ENCODE measurements around the gene EYA2.

Gene EYA2

DNA sequence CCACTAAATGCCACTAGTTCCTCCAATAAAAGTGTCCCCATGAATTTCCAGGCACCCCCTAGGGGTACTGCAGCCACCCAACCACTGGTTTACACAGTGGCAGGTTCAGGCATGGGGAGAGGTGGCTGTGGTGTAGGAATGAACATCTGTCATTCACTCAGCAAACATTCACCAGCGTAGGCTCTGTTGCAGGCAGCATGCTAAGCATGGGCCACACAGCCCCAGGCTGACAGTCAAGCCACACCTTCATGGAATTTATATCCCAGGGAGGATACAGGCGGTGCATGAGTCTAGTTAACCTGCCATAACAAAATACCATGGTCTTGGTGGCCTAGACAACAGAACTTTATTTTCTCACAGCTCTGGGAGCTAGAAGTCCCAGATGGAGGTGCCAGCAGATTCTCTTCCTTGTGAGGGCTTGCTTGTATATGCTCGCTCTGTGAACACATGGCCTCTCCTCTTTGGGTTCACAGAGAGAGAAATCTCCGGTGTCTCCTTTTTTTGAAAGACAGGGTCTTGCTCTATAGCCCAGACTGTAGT, 135.7 kb downstream of the EYA2 start:
- TF ChIP-seq, protein P1, sequence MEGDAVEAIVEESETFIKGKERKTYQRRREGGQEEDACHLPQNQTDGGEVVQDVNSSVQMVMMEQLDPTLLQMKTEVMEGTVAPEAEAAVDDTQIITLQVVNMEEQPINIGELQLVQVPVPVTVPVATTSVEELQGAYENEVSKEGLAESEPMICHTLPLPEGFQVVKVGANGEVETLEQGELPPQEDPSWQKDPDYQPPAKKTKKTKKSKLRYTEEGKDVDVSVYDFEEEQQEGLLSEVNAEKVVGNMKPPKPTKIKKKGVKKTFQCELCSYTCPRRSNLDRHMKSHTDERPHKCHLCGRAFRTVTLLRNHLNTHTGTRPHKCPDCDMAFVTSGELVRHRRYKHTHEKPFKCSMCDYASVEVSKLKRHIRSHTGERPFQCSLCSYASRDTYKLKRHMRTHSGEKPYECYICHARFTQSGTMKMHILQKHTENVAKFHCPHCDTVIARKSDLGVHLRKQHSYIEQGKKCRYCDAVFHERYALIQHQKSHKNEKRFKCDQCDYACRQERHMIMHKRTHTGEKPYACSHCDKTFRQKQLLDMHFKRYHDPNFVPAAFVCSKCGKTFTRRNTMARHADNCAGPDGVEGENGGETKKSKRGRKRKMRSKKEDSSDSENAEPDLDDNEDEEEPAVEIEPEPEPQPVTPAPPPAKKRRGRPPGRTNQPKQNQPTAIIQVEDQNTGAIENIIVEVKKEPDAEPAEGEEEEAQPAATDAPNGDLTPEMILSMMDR (IDR thresholded peaks at IDR 0.05; ENCODE audit: low read depth, low read length) = no peak
- no peak for DNase-seq (ENCODE audit: extremely low read depth, low read depth)

DNA sequence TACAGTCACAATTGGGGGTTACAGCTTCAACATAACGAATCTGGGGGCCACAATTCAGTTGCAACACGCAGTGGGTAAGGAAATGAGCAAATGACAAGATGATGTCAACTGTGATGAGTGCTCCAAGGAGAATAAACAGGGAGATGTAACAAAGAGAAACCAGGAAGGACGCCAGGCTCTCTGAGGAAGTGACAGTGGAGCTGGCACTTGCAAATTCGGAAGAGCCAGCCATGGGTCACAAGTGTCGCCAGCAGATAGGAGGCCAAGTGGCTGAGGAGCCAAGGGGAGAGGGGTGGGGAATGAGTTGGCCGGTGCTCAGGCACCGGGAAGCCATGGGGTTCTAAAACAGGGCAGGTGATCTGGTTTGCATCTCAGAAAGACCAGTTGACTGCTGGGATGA, 136.4 kb downstream of the EYA2 start:
- TF ChIP-seq, protein P1 (IDR thresholded peaks at IDR 0.05; ENCODE audit: low read depth, low read length) = no peak
- DNase-seq (ENCODE audit: extremely low read depth, low read depth) = no peak

DNA sequence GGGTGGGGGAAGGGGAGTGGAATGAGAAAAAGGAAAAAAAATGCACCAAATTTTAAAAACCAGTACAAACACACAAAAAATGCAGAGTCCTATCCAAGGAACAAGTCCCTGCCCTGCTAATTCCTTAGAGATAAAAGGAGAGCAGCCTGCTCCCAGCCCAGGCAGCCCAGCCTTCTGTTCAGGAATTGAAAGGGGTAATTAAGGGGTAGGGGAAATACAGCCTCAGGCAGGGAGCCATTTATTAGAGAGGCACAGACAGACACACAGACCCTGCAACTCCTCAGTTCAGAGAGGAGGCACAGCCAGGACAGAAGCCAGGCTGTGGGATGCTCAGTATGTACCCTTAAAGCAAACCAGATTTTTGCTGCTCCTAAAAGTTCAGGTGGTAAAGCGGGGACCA, 137.2 kb downstream of the EYA2 start:
- DNase-seq (ENCODE audit: extremely low read depth, low read depth) = no peak
- TF ChIP-seq, protein P1 (IDR thresholded peaks at IDR 0.05; ENCODE audit: low read depth, low read length) = no peak

DNA sequence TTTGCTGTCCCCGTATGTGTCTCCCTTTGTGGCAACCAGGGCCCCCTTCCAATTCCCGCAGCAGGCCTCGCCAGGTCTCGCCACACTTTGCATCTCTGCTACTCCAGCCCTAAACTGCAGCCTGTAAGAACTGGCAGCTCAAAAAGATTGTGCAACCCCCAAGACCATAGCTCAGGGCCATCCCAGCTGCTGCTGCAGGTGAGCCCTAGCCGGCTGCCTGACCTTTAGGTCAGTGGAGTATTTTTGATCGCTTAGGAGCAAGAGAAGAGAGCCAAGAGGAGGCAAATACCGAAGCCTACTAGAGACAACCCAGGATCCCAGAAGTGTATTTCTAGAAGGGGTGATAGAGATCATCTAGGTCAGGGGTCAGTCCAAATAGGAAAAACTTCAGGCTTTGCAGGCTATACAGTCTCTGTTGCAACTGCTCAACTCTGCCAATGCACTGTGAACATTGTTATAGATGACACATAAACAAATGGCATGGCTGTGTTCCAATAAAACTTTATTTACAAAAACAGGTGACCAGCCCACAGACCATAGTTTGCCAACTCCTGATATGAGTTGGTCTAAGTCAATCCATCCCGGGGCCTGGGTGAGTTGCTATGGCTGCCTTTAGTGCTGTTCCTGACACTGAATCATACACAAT, 138.4 kb downstream of the EYA2 start:
- DNase-seq (ENCODE audit: extremely low read depth, low read depth) = no peak
- TF ChIP-seq, protein P1 (IDR thresholded peaks at IDR 0.05; ENCODE audit: low read depth, low read length) = no peak

DNA sequence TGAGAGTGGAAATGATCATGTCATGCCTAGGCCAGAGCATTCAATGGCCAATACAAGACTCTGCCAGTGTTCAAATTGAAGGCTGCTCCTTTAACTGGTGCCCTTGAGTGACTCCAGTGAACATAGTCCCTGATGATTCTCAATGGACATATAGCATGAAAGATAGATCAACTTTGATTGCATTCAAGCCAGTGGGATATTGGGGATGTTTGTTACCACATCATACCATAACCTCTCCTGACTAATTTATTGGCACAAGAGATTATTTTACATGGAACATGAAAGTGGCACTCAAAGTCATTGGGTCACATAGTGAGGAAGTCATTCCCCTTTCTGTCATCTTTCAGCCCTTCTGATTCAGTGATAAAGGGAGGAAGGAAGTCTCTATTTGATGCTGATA, 139.0 kb downstream of the EYA2 start:
- no peak for DNase-seq (ENCODE audit: extremely low read depth, low read depth)
- TF ChIP-seq, protein P1 (IDR thresholded peaks at IDR 0.05; ENCODE audit: low read depth, low read length) = no peak

DNA sequence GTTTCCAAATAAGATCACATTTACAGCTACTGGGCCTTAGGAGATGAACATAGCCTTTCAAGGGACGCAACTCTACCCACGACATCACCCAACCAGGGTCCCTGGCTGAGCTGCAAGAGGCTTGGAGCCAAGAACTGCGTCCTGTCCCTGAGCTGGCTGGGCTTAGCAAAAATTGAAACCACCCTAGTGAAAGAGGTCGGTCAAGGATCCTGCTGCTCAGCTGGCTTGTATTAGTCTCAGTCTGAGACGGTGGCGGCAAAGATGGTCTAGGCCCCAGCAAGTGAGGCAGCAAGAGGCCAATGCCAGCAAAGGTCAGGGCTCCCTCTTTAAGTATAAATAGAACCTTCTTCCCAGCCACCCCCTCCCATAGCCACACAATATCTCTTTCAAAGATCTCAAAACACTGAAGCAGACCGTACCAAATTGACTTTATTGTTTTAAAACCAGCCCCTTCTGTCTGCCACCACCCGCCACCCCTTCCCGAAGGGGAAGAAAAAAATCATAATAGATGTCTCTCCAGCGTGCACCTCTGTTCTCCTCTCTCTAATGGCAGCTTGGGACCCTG, 140.5 kb downstream of the EYA2 start:
- TF ChIP-seq, protein P1 (IDR thresholded peaks at IDR 0.05; ENCODE audit: low read depth, low read length) = no peak
- no peak for DNase-seq (ENCODE audit: extremely low read depth, low read depth)

DNA sequence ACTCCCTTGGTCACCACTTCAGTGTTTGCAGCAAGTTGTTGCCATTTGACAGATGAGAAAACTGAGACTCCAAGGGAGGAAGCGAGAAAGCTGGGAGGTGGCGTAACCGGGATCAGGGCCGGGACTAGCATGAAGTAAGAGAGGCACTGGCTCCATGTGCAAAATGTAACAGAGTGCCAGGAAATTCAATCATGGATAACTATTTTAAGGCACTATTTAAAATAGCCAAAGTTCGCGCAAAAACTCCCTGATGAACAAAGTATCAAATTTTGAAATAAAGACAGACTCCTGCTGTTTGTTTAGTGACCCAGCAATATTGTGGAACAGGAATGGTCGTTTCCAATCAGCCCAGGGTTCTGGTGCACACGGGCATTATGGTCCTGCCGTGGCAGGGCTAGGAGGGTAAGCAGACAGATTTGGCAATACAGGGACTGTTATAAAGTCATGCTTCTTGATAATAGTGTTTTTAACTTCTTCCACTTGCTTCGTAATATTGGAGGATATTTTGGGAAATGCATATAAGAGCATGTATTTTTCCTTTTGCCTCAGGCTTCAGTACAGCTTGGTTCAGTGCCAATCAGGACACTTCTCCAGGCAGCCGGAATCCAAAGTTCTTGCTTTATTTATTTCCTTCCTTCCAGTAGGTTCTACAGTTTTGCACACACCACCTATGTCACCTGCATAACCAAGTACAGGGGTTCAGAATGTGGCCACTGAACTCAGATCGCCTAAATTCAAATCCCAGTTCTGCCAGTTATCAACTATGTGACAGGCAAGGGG, 141.6 kb downstream of the EYA2 start:
- no peak for DNase-seq (ENCODE audit: extremely low read depth, low read depth)
- TF ChIP-seq, protein P1 (IDR thresholded peaks at IDR 0.05; ENCODE audit: low read depth, low read length) = no peak

All from AG09319 (cell line).